Erythroblast (primary cell): ENCODE measurements around the gene CCNQ.

ENCODE experiments used
- GATA1 ChIP-seq: IDR thresholded peaks from 2 replicates; pipeline ENCODE4 v1.6.1; 2011; ENCODE audit warnings: low read depth, mild to moderate bottlenecking, control low read depth, low read length, moderate library complexity
- POLR2A ChIP-seq: IDR thresholded peaks from 2 replicates; pipeline ENCODE4 v1.6.1; 2011; ENCODE audit warnings: mild to moderate bottlenecking, low read length

DNA sequence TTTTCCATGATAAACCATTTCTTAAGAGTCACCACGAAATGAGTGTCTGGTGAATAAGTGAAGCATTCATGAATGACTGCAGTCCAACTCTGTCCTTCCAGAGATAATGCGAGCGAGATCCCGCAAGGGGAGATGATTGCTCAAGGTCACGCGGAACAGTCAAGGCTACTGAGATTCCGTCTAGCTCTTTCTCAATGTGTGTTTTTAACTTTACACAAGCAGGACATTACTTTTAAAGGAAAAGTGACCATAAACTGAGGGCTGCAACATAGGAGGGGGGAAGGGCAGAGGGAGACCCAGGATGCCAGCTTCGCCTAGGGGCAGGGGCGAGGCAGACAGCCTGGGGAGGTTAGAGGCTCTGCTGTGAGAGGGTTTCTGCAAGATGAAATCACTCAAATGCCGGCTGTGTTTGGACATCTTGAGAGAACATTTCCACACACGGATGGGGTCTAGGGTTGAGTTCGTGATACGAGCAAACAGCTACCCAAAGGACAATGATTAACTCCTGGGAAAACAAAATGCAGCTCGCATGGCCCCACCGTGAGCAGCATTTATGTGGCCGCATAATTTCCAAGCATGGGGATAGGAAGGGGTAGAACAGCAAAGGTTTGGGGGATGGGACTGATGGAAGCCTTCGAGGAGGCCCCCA, 23.8 kb upstream of the CCNQ start:
- TF ChIP-seq POLR2A (no peak), GATA1 (no peak)
